GM12892 (cell line): ENCODE measurements around the gene TAGLN2.
"Not testable (repeated sequence)": the region's sequence is repeated elsewhere in the genome, so short reads cannot be mapped to it uniquely, and the experiment has no call there.

Experiments used
- POLR2A ChIP-seq: IDR thresholded peaks from 2 replicates; pipeline ENCODE4 v1.6.1; 2011; ENCODE audit warnings: low read depth, low read length, control low read depth
- POLR2AphosphoS5 ChIP-seq: IDR thresholded peaks from 2 replicates; pipeline ENCODE4 v1.6.1; 2011; ENCODE audit warnings: low read depth, low read length, control low read depth
- TAF1 ChIP-seq: IDR thresholded peaks from 2 replicates; pipeline ENCODE4 v1.6.1; 2011; ENCODE audit warnings: low read depth, mild to moderate bottlenecking, control low read depth, low read length, borderline replicate concordance

- TF ChIP-seq POLR2A, POLR2AphosphoS5, TAF1: not testable (repeated sequence)
Measured at GRCh38 chr1:159904036-159904435, 21.3 kb downstream of the TAGLN2 start.
